Measurements from ENCODE around the gene TMEM143. TPM values are rescaled to one million over a fixed set of nuclear protein-coding genes. Genes with fewer than 3 reads are reported as not detected.

Gene TMEM143
- total and polyA plus RNA-seq, 10 of the 15 experiments (the other 5 are each of a cell fraction or from before 2014, with no cell fraction given) = 1.5 to 19.5 (median 10.1) TPM

GRCh38 chr19:48403606-48404005, 39.9 kb upstream of the TMEM143 start (continued):
- TF ChIP-seq ATF3 (IDR thresholded peaks at IDR 0.05; ENCODE audit: borderline replicate concordance, extremely low read depth, low read depth, low read length) (0 out of 2 replicates have a peak, but pooled peaks have one; percentile 29), GATAD2B (conservative IDR thresholded peaks at IDR 0.05; ENCODE audit: low read depth) (no peak), SREBF1 (IDR thresholded peaks at IDR 0.05; ENCODE audit: low read length) (peak; percentile 82), SMARCA5 (IDR thresholded peaks at IDR 0.05) (no peak)

DNA sequence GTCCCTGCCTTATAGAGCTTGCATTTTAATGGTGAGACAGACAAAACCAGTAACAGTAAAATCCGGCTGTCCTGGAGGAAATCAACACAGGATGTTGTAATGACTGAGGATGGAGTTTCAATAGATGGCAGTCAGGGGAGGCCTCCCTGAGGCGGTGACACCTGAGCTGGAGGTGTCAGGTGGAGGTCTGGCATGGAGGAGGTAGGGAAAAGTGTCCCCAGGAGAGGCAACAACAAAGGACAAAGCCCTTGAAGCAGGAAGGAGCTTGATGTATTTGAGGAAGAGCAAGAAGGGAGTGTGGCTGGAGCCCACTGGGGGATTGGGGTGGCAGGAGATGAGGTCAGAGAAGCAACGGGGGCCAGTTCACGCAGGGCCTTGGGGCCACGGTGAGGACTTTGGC, 37.5 kb upstream of the TMEM143 start:
- BruUV-seq (replicated peaks) = no TSS peak
- ChIA-PET RAD21 (ENCODE audit: unreplicated experiment) (interaction anchor here (1.0 kb wide), 1 partner anchor 10 kb away, joined by 3 read pairs; the partner anchor contains the start of gene KDELR1), POLR2A (interaction anchor here (1.3 kb wide), 1 partner anchor 10 kb away, joined by 3 read pairs; the partner anchor contains the start of gene KDELR1), CTCF (interaction anchor here (1.7 to 2.7 kb wide), 2 partner anchors 10 to 80 kb away, joined by 5 to 17 read pairs; partner anchors contain the start of gene KDELR1), SMC1A (ENCODE audit: uncharacterized antibody, unreplicated experiment) (interaction anchor here (0.7 kb wide), 1 partner anchor 10 kb away, joined by 3 read pairs; the partner anchor contains the start of gene KDELR1)
- H3K9me3 ChIP-seq (replicated peaks; ENCODE audit: control insufficient read depth, insufficient read depth, low read length) = no peaks in the 10 kb centered on the region
- 37% methylated on average over 5 of the region's 5 CpGs for WGBS (ENCODE audit: insufficient coverage, insufficient replicate concordance, low lambda C conversion rate, missing lambda C conversion rate)
- TF ChIP-seq POU2F2 (IDR thresholded peaks at IDR 0.05; ENCODE audit: borderline replicate concordance, low read depth, low read length) (no peak), ZBTB4 (CRISPR knock-in tag; IDR thresholded peaks at IDR 0.05) (no peak), ATF3 (IDR thresholded peaks at IDR 0.05; ENCODE audit: borderline replicate concordance, extremely low read depth, low read depth, low read length) (no peak)
- TF ChIP-seq, protein P1, sequence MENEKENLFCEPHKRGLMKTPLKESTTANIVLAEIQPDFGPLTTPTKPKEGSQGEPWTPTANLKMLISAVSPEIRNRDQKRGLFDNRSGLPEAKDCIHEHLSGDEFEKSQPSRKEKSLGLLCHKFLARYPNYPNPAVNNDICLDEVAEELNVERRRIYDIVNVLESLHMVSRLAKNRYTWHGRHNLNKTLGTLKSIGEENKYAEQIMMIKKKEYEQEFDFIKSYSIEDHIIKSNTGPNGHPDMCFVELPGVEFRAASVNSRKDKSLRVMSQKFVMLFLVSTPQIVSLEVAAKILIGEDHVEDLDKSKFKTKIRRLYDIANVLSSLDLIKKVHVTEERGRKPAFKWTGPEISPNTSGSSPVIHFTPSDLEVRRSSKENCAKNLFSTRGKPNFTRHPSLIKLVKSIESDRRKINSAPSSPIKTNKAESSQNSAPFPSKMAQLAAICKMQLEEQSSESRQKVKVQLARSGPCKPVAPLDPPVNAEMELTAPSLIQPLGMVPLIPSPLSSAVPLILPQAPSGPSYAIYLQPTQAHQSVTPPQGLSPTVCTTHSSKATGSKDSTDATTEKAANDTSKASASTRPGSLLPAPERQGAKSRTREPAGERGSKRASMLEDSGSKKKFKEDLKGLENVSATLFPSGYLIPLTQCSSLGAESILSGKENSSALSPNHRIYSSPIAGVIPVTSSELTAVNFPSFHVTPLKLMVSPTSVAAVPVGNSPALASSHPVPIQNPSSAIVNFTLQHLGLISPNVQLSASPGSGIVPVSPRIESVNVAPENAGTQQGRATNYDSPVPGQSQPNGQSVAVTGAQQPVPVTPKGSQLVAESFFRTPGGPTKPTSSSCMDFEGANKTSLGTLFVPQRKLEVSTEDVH (IDR thresholded peaks at IDR 0.05; ENCODE audit: low read depth, partially characterized antibody) = no peak
- intact Hi-C loops (cut with micrococcal nuclease; ENCODE audit: unreplicated experiment) (no loop called here), in situ Hi-C loops (cut with MboI) (no loop called here)
- H2AFZ ChIP-seq (ENCODE audit: control insufficient read depth, low read depth, low read length) = no peak overlapping the region
- ATAC-seq (no peak), DNase-seq (ENCODE audit: low read depth, low spot score) (no peak), FAIRE-seq (no peak)
- no peak overlapping the region for H3K9ac ChIP-seq (ENCODE audit: control insufficient read depth, insufficient read depth, low read length)
- H4K20me1 ChIP-seq (ENCODE audit: control insufficient read depth, insufficient read depth) = no peaks in the 10 kb centered on the region
- no peaks in the 10 kb centered on the region for H3K79me2 ChIP-seq (ENCODE audit: control insufficient read depth, insufficient read depth, low read length)
- H3K4me1 ChIP-seq (ENCODE audit: control insufficient read depth, insufficient read depth, low read length) = peaks cover 11% of the 10 kb centered on the region
- no peak overlapping the region for H3K4me2 ChIP-seq (ENCODE audit: control insufficient read depth, insufficient read depth)
- H3K36me3 ChIP-seq (ENCODE audit: control insufficient read depth in 2 of 2, insufficient read depth in 2 of 2, low read length in 1 of 2) = no peaks in the 10 kb centered on the region
- no peak overlapping the region for H3K27ac ChIP-seq (ENCODE audit: control insufficient read depth, insufficient read depth)
- no peaks in the 10 kb centered on the region; a peak in 2 of 4 replicates for H3K27me3 ChIP-seq (replicated peaks in 1 of 2; ENCODE audit: control insufficient read depth in 2 of 2, insufficient read depth in 2 of 2, low read length in 1 of 2)
- no peak overlapping the region for H3K4me3 ChIP-seq

All from GM12878 (cell line).